H1 (cell line): ENCODE results near the gene FBLN5. TPM values are rescaled to one million over a fixed set of nuclear protein-coding genes. Genes with fewer than 3 reads are reported as not detected.

Experiments used
- CTCF ChIA-PET: fragments of 300-600 bp; sonication (Branson Sonifier 250); formaldehyde crosslinking; loops from one replicate; lab custom pipeline; 2021; ENCODE audit not compliant: partially characterized antibody; lab: Charles Lee
- POLR2A ChIA-PET: fragments of 300-600 bp; sonication (Branson Sonifier 250); formaldehyde crosslinking; loops from one replicate; lab custom pipeline; 2021; ENCODE audit warnings: inconsistent platforms; ENCODE audit not compliant: partially characterized antibody; lab: Charles Lee
- DNase-seq, 2 experiments: peaks; one replicate each; pipeline versions ENCODE4 v3.0.0 to v3.0.0-alpha.2; 2010 to 2022; ENCODE audit warnings: low spot score in 2 of 2, low read depth in 1 of 2, mixed read lengths in 1 of 2
- FAIRE-seq: peaks from 2 replicates; lab custom pipeline; 2011; peaks lifted over from hg19 to GRCh38; lab: Jason Lieb, UNC
- H2AFZ ChIP-seq: 2 replicates; pipeline ENCODE4 v1.8.1; 2012; ENCODE audit warnings: low read length, inconsistent platforms
- H2AK5ac ChIP-seq: 2 replicates; pipeline ENCODE4 v1.6.1; 2013; ENCODE audit warnings: low read depth, low read length
- H2BK120ac ChIP-seq: replicated peaks from 2 replicates; pipeline ENCODE3; 2013; ENCODE audit warnings: low read depth, low read length, inconsistent platforms
- H2BK12ac ChIP-seq: 2 replicates; pipeline ENCODE4 v1.6.1; 2013; ENCODE audit warnings: low read depth, low read length
- H2BK15ac ChIP-seq: 2 replicates; pipeline ENCODE4 v1.6.1; 2013; ENCODE audit warnings: low read length
- H2BK20ac ChIP-seq: 2 replicates; pipeline ENCODE4 v1.6.1; 2013; ENCODE audit warnings: low read length
- H2BK5ac ChIP-seq: 2 replicates; pipeline ENCODE4 v1.6.1; 2013; ENCODE audit warnings: low read depth, low read length
- H3K14ac ChIP-seq: 2 replicates; pipeline ENCODE4 v1.6.1; 2013; ENCODE audit warnings: inconsistent platforms; ENCODE audit not compliant: insufficient read length
- H3K18ac ChIP-seq: 2 replicates; pipeline ENCODE4 v1.6.1; 2013; ENCODE audit warnings: low read length; ENCODE audit errors: extremely low read depth
- H3K23ac ChIP-seq: 2 replicates; pipeline ENCODE4 v1.6.1; 2013; ENCODE audit warnings: inconsistent platforms; ENCODE audit not compliant: insufficient read length
- H3K23me2 ChIP-seq: 2 replicates; pipeline ENCODE4 v1.6.1; 2013; ENCODE audit warnings: low read depth, low read length
- H3K27ac ChIP-seq: 2 replicates; pipeline ENCODE4 v1.6.1; 2011; ENCODE audit warnings: low read depth, low read length, inconsistent platforms
- H3K27me3 ChIP-seq, 4 experiments: replicated peaks in 1 of 4; 1 replicate in 1 of 4; 2 replicates in 3 of 4; pipeline versions ENCODE4 v1.6.1 to v1.8.1; 2011 to 2013; ENCODE audit warnings: low read length in 3 of 4, mild to moderate bottlenecking in 3 of 4, inconsistent platforms in 2 of 4, mixed read lengths in 2 of 4, moderate library complexity in 1 of 4; ENCODE audit not compliant: control insufficient read depth in 3 of 4, insufficient read depth in 3 of 4; ENCODE audit errors: extremely low read depth in 1 of 4
- H3K36me3 ChIP-seq, 4 experiments: 2 replicates each; pipeline versions ENCODE4 v1.6.1 to v1.8.1; 2011 to 2013; ENCODE audit warnings: mild to moderate bottlenecking in 4 of 4, low read length in 3 of 4, moderate library complexity in 2 of 4, control low read depth in 1 of 4, inconsistent platforms in 1 of 4; ENCODE audit not compliant: insufficient read depth in 4 of 4, control insufficient read depth in 2 of 4
- H3K4ac ChIP-seq: replicated peaks from 2 replicates; pipeline ENCODE3; 2013; ENCODE audit warnings: low read length, low read depth, mixed read lengths, inconsistent platforms; ENCODE audit not compliant: insufficient read length
- H3K4me1 ChIP-seq, 4 experiments: replicated peaks in 1 of 4; 1 replicate in 1 of 4; 2 replicates in 3 of 4; pipeline versions ENCODE4 v1.6.1 to v1.8.1; 2011 to 2013; ENCODE audit warnings: low read length in 3 of 4, inconsistent platforms in 2 of 4, mixed read lengths in 1 of 4; ENCODE audit not compliant: insufficient read depth in 4 of 4, control insufficient read depth in 3 of 4
- H3K4me2 ChIP-seq, 2 experiments: 2 replicates each; pipeline versions ENCODE4 v1.6.1 to v1.8.1; 2011 to 2013; ENCODE audit warnings: low read depth in 2 of 2, low read length in 2 of 2, control low read depth in 1 of 2, inconsistent platforms in 1 of 2, mild to moderate bottlenecking in 1 of 2; ENCODE audit not compliant: insufficient read depth in 1 of 2
- H3K4me3 ChIP-seq, 4 experiments: fragments of 200-600, 300-600 bp in 1 of 4; sonication (generic), shearing (Covaris generic), sonication (Bioruptor Twin) in 1 of 4; 2 replicates each; pipeline versions ENCODE4 v1.5.1 to v1.8.1; 2011 to 2016; ENCODE audit warnings: low read length in 4 of 4, low read depth in 3 of 4, control low read depth in 2 of 4, inconsistent platforms in 2 of 4, mild to moderate bottlenecking in 2 of 4, mixed read lengths in 1 of 4, moderate library complexity in 1 of 4; ENCODE audit not compliant: insufficient read depth in 2 of 4; ENCODE audit errors: extremely low read depth in 1 of 4
- H3K56ac ChIP-seq: replicated peaks from 2 replicates; pipeline ENCODE3; 2013; ENCODE audit warnings: low read depth, mild to moderate bottlenecking, mixed read lengths, low read length, inconsistent platforms; ENCODE audit not compliant: insufficient read length
- H3K79me1 ChIP-seq: 2 replicates; pipeline ENCODE4 v1.6.1; 2013; ENCODE audit warnings: low read depth, low read length, control low read depth
- H3K79me2 ChIP-seq, 2 experiments: 2 replicates each; pipeline versions ENCODE4 v1.6.1 to v1.8.1; 2012 to 2013; ENCODE audit warnings: low read length in 2 of 2, mild to moderate bottlenecking in 2 of 2, inconsistent platforms in 1 of 2; ENCODE audit not compliant: insufficient read depth in 2 of 2, control insufficient read depth in 1 of 2
- H3K9ac ChIP-seq, 4 experiments: replicated peaks in 1 of 4; 1 replicate in 1 of 4; 2 replicates in 3 of 4; pipeline versions ENCODE4 v1.6.1 to v1.8.1; 2011 to 2013; ENCODE audit warnings: low read depth in 3 of 4, low read length in 3 of 4, control low read depth in 2 of 4, mild to moderate bottlenecking in 2 of 4, moderate library complexity in 2 of 4, inconsistent platforms in 1 of 4; ENCODE audit errors: extremely low read depth in 1 of 4
- H3K9me3 ChIP-seq, 2 experiments: 2 replicates each; pipeline versions ENCODE4 v1.6.1 to v1.8.1; 2012 to 2013; ENCODE audit warnings: mild to moderate bottlenecking in 2 of 2, moderate library complexity in 2 of 2, control low read depth in 1 of 2, inconsistent platforms in 1 of 2, low read depth in 1 of 2, low read length in 1 of 2, mixed read lengths in 1 of 2; ENCODE audit not compliant: insufficient read depth in 2 of 2
- H4K20me1 ChIP-seq, 2 experiments: replicated peaks in 1 of 2; 2 replicates each; pipeline versions ENCODE3 to v1.8.1; 2011 to 2013; ENCODE audit warnings: inconsistent platforms in 2 of 2, low read length in 2 of 2, mild to moderate bottlenecking in 1 of 2; ENCODE audit not compliant: insufficient read depth in 2 of 2, control insufficient read depth in 1 of 2
- H4K5ac ChIP-seq: 2 replicates; pipeline ENCODE4 v1.6.1; 2013; ENCODE audit warnings: low read length, low read depth, mixed read lengths, inconsistent platforms; ENCODE audit not compliant: insufficient read length
- H4K8ac ChIP-seq: 2 replicates; pipeline ENCODE4 v1.8.0; 2013; ENCODE audit warnings: mild to moderate bottlenecking, moderate library complexity, low read length, inconsistent platforms; ENCODE audit not compliant: insufficient read depth; ENCODE audit errors: extremely low read depth
- H4K91ac ChIP-seq: replicated peaks from 2 replicates; pipeline ENCODE3; 2013; ENCODE audit warnings: low read length, mixed read lengths, inconsistent platforms; ENCODE audit not compliant: insufficient read length
- BACH1 ChIP-seq: IDR thresholded peaks from 2 replicates; pipeline ENCODE4 v1.6.1; 2012; ENCODE audit warnings: low read length, improper control_type of control experiment
- E2F6 ChIP-seq: IDR thresholded peaks from 2 replicates; pipeline ENCODE4 v1.6.1; 2012; ENCODE audit warnings: inconsistent platforms
- GABPA ChIP-seq: IDR thresholded peaks from 2 replicates; pipeline ENCODE4 v1.6.1; 2011; ENCODE audit warnings: mild to moderate bottlenecking, low read length, moderate library complexity, borderline replicate concordance; ENCODE audit not compliant: insufficient read depth
- GTF2F1 ChIP-seq: IDR thresholded peaks from 2 replicates; pipeline ENCODE4 v1.6.1; 2012; ENCODE audit warnings: low read depth, low read length, improper control_type of control experiment, borderline replicate concordance
- HDAC6 ChIP-seq: IDR thresholded peaks from one replicate; pipeline ENCODE4 v1.7.1; 2012; ENCODE audit warnings: low read depth, mild to moderate bottlenecking, inconsistent platforms, low read length, moderate library complexity
- KDM1A ChIP-seq: fragments of 200-600, 300-600 bp; sonication (generic); IDR thresholded peaks from 2 replicates; pipeline ENCODE4 v1.7.1; 2016; ENCODE audit warnings: mild to moderate bottlenecking, low read length, borderline replicate concordance
- MAX ChIP-seq: IDR thresholded peaks from 2 replicates; pipeline ENCODE4 v1.6.1; 2012; ENCODE audit warnings: inconsistent platforms
- PHF8 ChIP-seq: fragments of 200-600 bp; sonication (generic); conservative IDR thresholded peaks from 2 replicates; pipeline ENCODE4 v1.7.1; 2012; ENCODE audit warnings: low read depth, mild to moderate bottlenecking, inconsistent platforms, low read length, moderate library complexity
- RNF2 ChIP-seq: fragments of 200-900, 300-1000 bp; sonication (generic); IDR thresholded peaks from 2 replicates; pipeline ENCODE4 v1.7.1; 2016; ENCODE audit warnings: borderline replicate concordance, low read depth, mild to moderate bottlenecking, antibody characterized with exemption, low read length; ENCODE audit not compliant: poor library complexity, severe bottlenecking; ENCODE audit errors: missing control alignments
- SAP30 ChIP-seq: fragments of 300-600 bp; sonication (generic); IDR thresholded peaks from 2 replicates; pipeline ENCODE4 v1.7.1; 2012; ENCODE audit warnings: low read length, moderate library complexity, mild to moderate bottlenecking, inconsistent platforms; ENCODE audit not compliant: insufficient read depth, insufficient replicate concordance
- SP4 ChIP-seq: IDR thresholded peaks from 2 replicates; pipeline ENCODE4 v1.6.1; 2012; ENCODE audit warnings: low read length, inconsistent platforms
- TAF1 ChIP-seq: IDR thresholded peaks from 2 replicates; pipeline ENCODE4 v1.6.1; 2011; ENCODE audit warnings: mild to moderate bottlenecking, low read depth, low read length
- TEAD4 ChIP-seq: IDR thresholded peaks from 2 replicates; pipeline ENCODE4 v1.6.1; 2012; ENCODE audit warnings: low read depth, low read length, inconsistent platforms, mixed read lengths
- WGBS, 2 experiments: shearing (Covaris generic) in 1 of 2; methylation state at CpG; one replicate each; pipeline versions ENCODE4 v1.1.6 to v1.1.7; 2013 to 2015; ENCODE audit warnings: low lambda C conversion rate in 2 of 2, mixed read lengths in 2 of 2, inconsistent platforms in 1 of 2, low coverage in 1 of 2, missing lambda C conversion rate in 1 of 2; ENCODE audit not compliant: insufficient replicate concordance in 2 of 2, insufficient coverage in 1 of 2, insufficient read length in 1 of 2; ENCODE audit errors: extremely low coverage in 1 of 2, missing lambda C conversion rate in 1 of 2; 5-methylcytosine and 5-hydroxymethylcytosine counted together
- polyA plus RNA-seq, 7 experiments: library from polyadenylated mRNA; depleted of rRNA in 3 of 7; stranded (reverse) in 5 of 7; unstranded in 2 of 7; fragments of >200 nt in 5 of 7; fragments of 200-250 nt in 2 of 7; gene quantifications; 1 replicate in 5 of 7; 2 replicates in 1 of 7; 4 replicates in 1 of 7; pipeline versions ENCODE4 v1.2.1 to v1.2.3, GENCODE V29; 2011 to 2013; ENCODE audit warnings: missing spikeins in 2 of 7, mixed read lengths in 2 of 7
- total RNA-seq: library from RNA; stranded (reverse); fragmentation: NEBNext Ultra II Directional; extraction: Animal tissue kit (Norgen Biotek cat#: 25700); gene quantifications from 2 replicates; pipeline ENCODE4 v1.2.1, GENCODE V29; 2021

Gene FBLN5
- total and polyA plus RNA-seq, 2 of the 8 experiments (the other 6 are each of a cell fraction or from before 2014, with no cell fraction given), result 0.88 to 3.5 TPM

- Histone ChIP-seq H3K23me2 (no peaks in the 10 kb centered on the region), H2BK120ac (no peak overlapping the region), H4K8ac (no peak overlapping the region), H3K27ac (no peak overlapping the region), H3K79me2 (no peaks in the 10 kb centered on the region), H4K91ac (no peak overlapping the region), H3K18ac (no peak overlapping the region), H2BK5ac (no peak overlapping the region), H3K23ac (no peak overlapping the region), H2BK20ac (no peak overlapping the region), H3K14ac (no peak overlapping the region), H2BK12ac (no peak overlapping the region), H3K4me3 (no peak overlapping the region), H3K4ac (no peak overlapping the region), H3K27me3 (no peaks in the 10 kb centered on the region), H4K5ac (no peak overlapping the region), H3K9me3 (no peaks in the 10 kb centered on the region), H3K36me3 (no peaks in the 10 kb centered on the region), H2AFZ (no peak overlapping the region), H3K56ac (no peak overlapping the region), H3K4me1 (no peaks in the 10 kb centered on the region), H2BK15ac (no peak overlapping the region), H3K9ac (no peak overlapping the region), H3K79me1 (no peaks in the 10 kb centered on the region), H2AK5ac (no peak overlapping the region), H4K20me1 (no peaks in the 10 kb centered on the region), H3K4me2 (no peak overlapping the region)
- DNase-seq, result no peak
- FAIRE-seq, result no peak
- POLR2A ChIA-PET, result no interaction called here
- CTCF ChIA-PET, result interaction anchor here (3.1 kb wide), 1 partner anchor 12 kb away, joined by 10 read pairs; no protein-coding TSS in a partner anchor
- WGBS, 2 experiments, result 56% methylated on average over 2 of the region's 2 CpGs; no CpG with 5 or more reads in 1 of the 2 experiments
- TF ChIP-seq HDAC6 (no peak), BACH1 (no peak), KDM1A (no peak), SAP30 (no peak), GTF2F1 (no peak), SP4 (no peak), TEAD4 (no peak), PHF8 (no peak), GABPA (no peak), E2F6 (no peak), MAX (no peak), TAF1 (no peak), RNF2 (no peak)
Observed at GRCh38 chr14:91870890-91871289, 76.6 kb downstream of the FBLN5 start.
